Putamen (tissue), 1 donor: ENCODE results near the gene UVRAG.
"Not testable (repeated sequence)": the region's sequence is repeated elsewhere in the genome, so short reads cannot be mapped to it uniquely, and the experiment has no call there.

Experiments
- DNase-seq: peaks from one replicate; pipeline ENCODE4 v3.0.0-alpha.2; 2016; ENCODE audit warnings: low spot score

The UVRAG gene

DNA sequence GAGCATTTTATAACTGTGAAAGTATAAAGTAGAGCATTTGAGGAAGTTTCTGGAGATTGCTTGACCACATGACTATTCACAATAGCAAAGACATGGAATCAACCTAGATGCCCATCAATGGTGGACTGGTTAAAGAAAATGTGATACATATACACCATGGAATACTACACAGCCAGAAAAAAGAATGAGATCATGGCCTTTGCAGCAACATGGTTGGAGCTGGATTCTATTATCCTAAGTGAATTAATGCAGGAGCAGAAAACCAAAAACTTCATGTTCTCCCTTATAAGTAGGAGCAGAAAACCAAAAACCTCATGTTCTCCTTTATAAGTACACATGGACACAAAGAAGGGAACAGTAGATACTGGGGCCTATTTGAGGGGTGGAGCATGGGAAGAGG, 30.3 kb downstream of the UVRAG start:
- DNase-seq = no peak

GRCh38 chr11:75849894-75850293, 34.9 kb downstream of the UVRAG start:
- DNase-seq = no peak

GRCh38 chr11:75850787-75851186, 35.8 kb downstream of the UVRAG start:
- no peak for DNase-seq

GRCh38 chr11:75851203-75851602, 36.2 kb downstream of the UVRAG start:
- no peak for DNase-seq

DNA sequence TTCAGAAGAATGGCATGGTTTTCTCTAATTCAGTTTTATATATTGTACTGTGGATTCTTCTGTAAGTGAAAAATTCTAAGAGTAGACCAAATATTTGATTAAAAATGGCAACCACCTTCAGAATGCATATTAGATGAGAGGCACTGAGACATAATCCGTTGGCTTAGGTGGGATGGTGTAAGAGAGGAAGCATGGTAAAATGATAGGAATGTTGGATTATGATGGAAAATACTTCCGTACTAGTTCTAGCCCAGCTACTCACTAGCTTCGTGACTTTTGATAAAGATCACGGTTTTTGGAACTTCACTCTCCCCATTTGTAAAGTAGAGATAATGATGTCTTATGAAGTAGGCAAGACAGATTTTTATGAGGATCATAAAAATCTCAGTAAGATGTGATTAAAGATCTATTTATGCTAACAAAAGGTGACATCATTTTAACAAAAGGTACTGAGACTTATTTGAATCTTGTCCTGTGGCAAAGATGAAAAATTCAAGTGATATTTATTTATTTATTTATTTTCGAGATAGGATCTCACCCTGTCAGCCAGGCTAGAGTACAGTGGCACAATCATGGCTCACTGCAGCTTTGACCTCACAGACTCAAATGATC, 37.5 kb downstream of the UVRAG start:
- DNase-seq = no peak

DNA sequence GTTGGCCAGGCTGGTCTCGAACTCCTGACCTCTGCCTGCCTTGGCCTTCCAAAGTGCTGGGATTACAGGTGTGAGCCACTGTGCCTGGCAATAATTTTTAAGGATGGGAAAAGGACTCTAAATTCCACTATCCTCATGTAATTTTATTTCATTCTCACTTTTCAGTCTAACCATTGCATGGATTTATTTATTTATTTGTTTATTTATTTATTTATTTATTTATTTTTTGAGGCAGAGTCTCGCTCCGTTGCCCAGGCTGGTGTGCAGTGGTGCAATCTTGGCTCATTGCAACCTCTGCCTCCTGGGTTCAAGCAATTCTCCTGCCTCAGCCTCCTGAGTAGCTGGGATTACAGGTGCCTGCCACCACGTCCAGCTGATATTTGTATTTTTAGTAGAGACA, 38.6 kb downstream of the UVRAG start:
- DNase-seq = not testable (repeated sequence)

DNA sequence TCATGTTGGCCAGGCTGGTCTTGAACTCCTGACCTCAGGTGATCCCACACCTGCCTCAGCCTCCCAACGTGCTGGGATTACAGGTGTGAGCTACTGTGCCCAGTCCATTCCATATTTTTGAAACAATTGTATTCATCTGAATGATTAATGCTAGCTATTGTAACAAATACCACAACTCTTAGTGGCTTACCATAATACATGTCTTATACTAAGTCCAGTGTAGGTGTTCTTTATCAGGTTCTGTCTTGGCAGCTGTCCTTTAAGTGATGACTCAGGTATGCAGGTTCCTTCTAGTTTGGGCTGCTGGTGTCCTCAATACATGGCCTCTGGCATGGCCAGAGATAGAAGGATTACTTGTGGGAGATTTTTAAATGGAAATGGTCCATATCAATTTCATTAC, 39.0 kb downstream of the UVRAG start:
- DNase-seq = no peak

DNA sequence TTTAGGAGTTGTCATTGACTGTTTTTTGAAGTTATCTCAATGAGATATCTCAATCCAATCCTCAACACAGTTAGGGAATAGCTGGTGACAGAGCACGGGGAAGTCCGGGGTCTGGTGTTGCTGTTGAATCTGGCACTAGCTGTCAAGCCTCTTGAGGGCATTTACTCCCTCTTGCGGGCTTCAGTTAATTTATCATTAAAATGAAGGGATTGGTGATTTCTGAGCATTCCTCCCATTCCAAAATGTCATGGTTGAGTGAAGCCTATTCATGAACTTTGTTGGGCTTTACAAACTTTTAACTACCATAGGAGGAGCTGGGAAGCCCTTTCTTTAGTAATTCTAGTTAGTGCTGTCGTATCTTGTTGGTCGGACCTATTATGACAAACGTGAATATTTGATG, 40.2 kb downstream of the UVRAG start:
- no peak for DNase-seq

GRCh38 chr11:75856912-75857311, 41.9 kb downstream of the UVRAG start:
- no peak for DNase-seq

DNA sequence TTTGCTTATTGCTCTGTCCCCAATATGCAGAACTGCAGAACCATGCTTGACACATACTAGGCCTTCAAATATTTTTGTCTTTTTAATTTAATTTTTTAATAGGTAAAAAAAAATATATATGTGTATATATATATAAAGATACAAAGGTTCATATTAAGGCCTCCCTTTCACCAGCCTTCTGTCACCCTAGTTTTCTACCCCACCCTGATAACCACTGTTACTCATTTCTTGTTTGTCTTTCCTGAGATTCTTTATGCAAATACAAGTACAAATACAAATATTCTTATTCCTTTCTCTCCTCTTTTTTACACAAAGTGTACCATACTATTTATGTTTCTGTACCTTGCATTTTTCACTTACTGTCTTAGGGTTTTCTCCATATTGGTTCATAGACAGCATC, 43.0 kb downstream of the UVRAG start:
- no peak for DNase-seq

GRCh38 chr11:75858613-75859012, 43.6 kb downstream of the UVRAG start:
- no peak for DNase-seq

DNA sequence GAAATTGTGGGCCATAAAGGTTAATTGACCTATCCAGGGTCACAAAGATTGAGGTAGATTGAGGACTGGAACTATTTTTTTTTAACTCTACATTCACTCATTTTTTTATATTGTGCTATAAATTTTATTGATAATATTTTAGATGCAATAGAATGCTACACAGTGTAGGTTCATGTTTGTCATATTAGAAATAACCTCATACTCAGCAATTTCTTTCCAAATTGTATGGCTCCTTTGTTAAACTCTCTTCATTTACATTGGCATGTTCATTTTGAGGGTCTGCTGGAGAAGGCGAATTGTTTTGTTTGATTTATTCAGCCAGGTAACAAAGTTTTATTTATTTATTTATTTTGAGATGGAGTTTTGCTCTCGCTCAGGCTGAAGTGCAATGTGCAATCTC, 44.6 kb downstream of the UVRAG start:
- DNase-seq = no peak

GRCh38 chr11:75862437-75862836, 47.4 kb downstream of the UVRAG start:
- DNase-seq = no peak

GRCh38 chr11:75867778-75868374, 52.9 kb downstream of the UVRAG start:
- DNase-seq = no peak

- DNase-seq = no peak
These were observed 54.0 kb downstream of the UVRAG start for GRCh38 chr11:75868990-75869389.

- DNase-seq = no peak
These were observed 54.8 kb downstream of the UVRAG start for GRCh38 chr11:75869661-75870455.

DNA sequence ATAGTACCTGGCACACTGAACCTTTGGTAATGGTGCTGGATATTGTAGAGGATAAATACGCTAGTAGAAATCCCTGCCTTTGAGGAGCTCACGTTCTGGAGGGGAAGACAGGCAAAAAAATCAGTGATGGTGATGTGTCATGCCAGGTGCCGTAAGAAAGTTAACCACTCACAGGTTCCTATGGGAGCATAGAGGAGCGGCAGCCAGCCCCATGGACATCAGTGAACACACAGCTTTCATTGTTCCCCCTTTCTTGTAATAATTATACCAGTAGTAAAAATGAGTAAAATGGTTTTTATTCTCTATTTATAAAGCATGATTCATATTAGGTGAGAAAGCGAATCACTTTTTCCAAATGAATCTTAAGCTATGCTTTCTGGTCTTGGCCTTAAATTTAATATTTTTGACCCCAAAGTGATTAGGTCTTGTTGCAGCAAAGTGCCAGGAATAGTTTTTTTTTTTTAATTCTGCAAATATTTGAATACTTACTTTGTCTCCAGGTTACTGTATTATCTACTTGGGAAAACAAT, 57.9 kb downstream of the UVRAG start:
- no peak for DNase-seq

GRCh38 chr11:75873417-75874221, 58.6 kb downstream of the UVRAG start:
- DNase-seq = peak; percentile 55

GRCh38 chr11:75874684-75875341, 59.8 kb downstream of the UVRAG start:
- DNase-seq = no peak

GRCh38 chr11:75877327-75877726, 62.3 kb downstream of the UVRAG start:
- not testable (repeated sequence) for DNase-seq

- not testable (repeated sequence) for DNase-seq
These were observed 62.9 kb downstream of the UVRAG start for GRCh38 chr11:75877931-75878330.

DNA sequence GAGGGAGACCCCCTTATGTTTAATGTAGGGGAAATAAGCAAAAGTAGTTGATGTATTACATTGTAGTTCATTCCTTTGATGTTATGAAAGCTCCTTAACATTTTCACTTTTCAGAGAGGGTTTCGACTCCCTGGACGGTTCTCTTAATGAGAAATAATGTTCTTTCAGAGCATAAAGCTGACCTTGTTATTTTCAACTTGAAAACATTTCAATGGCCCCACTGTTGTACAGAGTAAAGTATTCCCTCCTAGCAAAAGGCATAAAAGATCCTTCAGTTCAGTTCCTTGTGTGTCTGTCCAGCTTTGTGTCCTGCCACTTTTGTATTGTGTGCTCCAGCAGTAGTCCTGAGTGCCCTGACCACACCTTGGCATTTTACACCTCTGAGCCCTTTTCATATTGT, 63.9 kb downstream of the UVRAG start:
- DNase-seq = no peak
